Measurements from ENCODE around the gene HINT3.

Gene HINT3

GRCh38 chr6:125988280-125988679 lies 31.7 kb downstream of the HINT3 start:
- CTCF ChIA-PET = no interaction called here
- POLR2A ChIA-PET = no interaction called here

GRCh38 chr6:125989631-125990030 lies 33.1 kb downstream of the HINT3 start:
- peaks cover 0 to 22% (median 16%) of the 10 kb centered on the region in 4 experiments for H3K4me1 ChIP-seq (ENCODE audit: control extremely low read depth in 1 of 4, control insufficient read depth in 4 of 4, insufficient read depth in 4 of 4, low read length in 3 of 4)

More at GRCh38 chr6:125988280-125988679, 31.7 kb downstream of the HINT3 start:
- H3K4me1 ChIP-seq (ENCODE audit: control extremely low read depth in 1 of 4, control insufficient read depth in 4 of 4, insufficient read depth in 4 of 4, low read length in 3 of 4) = peaks cover 0 to 22% (median 16%) of the 10 kb centered on the region in 4 experiments
- no peak for DNase-seq
- H3K4me3 ChIP-seq (ENCODE audit: control insufficient read depth in 1 of 7, extremely low read depth in 1 of 7, insufficient read depth in 4 of 7, low read depth in 2 of 7, low read length in 6 of 7) = no peak overlapping the region
- H3K9me3 ChIP-seq (ENCODE audit: control extremely low read depth in 1 of 5, control insufficient read depth in 4 of 5, insufficient read depth in 2 of 5, low read depth in 1 of 5, low read length in 4 of 5) = no peaks in the 10 kb centered on the region
- H3K36me3 ChIP-seq (ENCODE audit: control insufficient read depth in 4 of 4, insufficient read depth in 4 of 4, low read length in 3 of 4) = no peaks in the 10 kb centered on the region
- no peaks in the 10 kb centered on the region for H3K27me3 ChIP-seq (replicated peaks in 2 of 5; ENCODE audit: control insufficient read depth in 4 of 5, insufficient read depth in 5 of 5, low read length in 4 of 5)
- H3K27ac ChIP-seq (ENCODE audit: insufficient read depth in 1 of 2, low read depth in 1 of 2, low read length in 2 of 2, poor library complexity in 1 of 2, severe bottlenecking in 2 of 2) = no peak overlapping the region

GRCh38 chr6:125991653-125992052 lies 35.1 kb downstream of the HINT3 start:
- peaks cover 0 to 13% (median 7%) of the 10 kb centered on the region in 4 experiments for H3K4me1 ChIP-seq (ENCODE audit: control extremely low read depth in 1 of 4, control insufficient read depth in 4 of 4, insufficient read depth in 4 of 4, low read length in 3 of 4)
- H3K9me3 ChIP-seq (ENCODE audit: control extremely low read depth in 1 of 5, control insufficient read depth in 4 of 5, insufficient read depth in 2 of 5, low read depth in 1 of 5, low read length in 4 of 5) = no peaks in the 10 kb centered on the region
- CTCF ChIA-PET = interaction anchor here (0.9 to 1.7 kb wide), 5 partner anchors 12 to 40 kb away, joined by 3 to 7 read pairs (median 3); no protein-coding TSS in a partner anchor
- no peaks in the 10 kb centered on the region for H3K27me3 ChIP-seq (replicated peaks in 2 of 5; ENCODE audit: control insufficient read depth in 4 of 5, insufficient read depth in 5 of 5, low read length in 4 of 5)
- no CpG with 5 or more reads among the region's 1 CpG for WGBS (ENCODE audit: insufficient coverage)
- no peak overlapping the region for H3K27ac ChIP-seq (ENCODE audit: insufficient read depth in 1 of 2, low read depth in 1 of 2, low read length in 2 of 2, poor library complexity in 1 of 2, severe bottlenecking in 2 of 2)
- no peaks in the 10 kb centered on the region for H3K36me3 ChIP-seq (ENCODE audit: control insufficient read depth in 4 of 4, insufficient read depth in 4 of 4, low read length in 3 of 4)
- POLR2A ChIA-PET = no interaction called here
- no peak overlapping the region for H3K4me3 ChIP-seq (ENCODE audit: control insufficient read depth in 1 of 7, extremely low read depth in 1 of 7, insufficient read depth in 4 of 7, low read depth in 2 of 7, low read length in 6 of 7)
- no peak for DNase-seq

More at GRCh38 chr6:125989631-125990030, 33.1 kb downstream of the HINT3 start:
- POLR2A ChIA-PET = no interaction called here
- H3K27ac ChIP-seq (ENCODE audit: insufficient read depth in 1 of 2, low read depth in 1 of 2, low read length in 2 of 2, poor library complexity in 1 of 2, severe bottlenecking in 2 of 2) = no peak overlapping the region
- no peak for DNase-seq
- WGBS (ENCODE audit: insufficient coverage) = 100% methylated on average over 3 of the region's 3 CpGs
- H3K9me3 ChIP-seq (ENCODE audit: control extremely low read depth in 1 of 5, control insufficient read depth in 4 of 5, insufficient read depth in 2 of 5, low read depth in 1 of 5, low read length in 4 of 5) = no peaks in the 10 kb centered on the region
- no peak overlapping the region for H3K4me3 ChIP-seq (ENCODE audit: control insufficient read depth in 1 of 7, extremely low read depth in 1 of 7, insufficient read depth in 4 of 7, low read depth in 2 of 7, low read length in 6 of 7)
- no peaks in the 10 kb centered on the region for H3K36me3 ChIP-seq (ENCODE audit: control insufficient read depth in 4 of 4, insufficient read depth in 4 of 4, low read length in 3 of 4)
- H3K27me3 ChIP-seq (replicated peaks in 2 of 5; ENCODE audit: control insufficient read depth in 4 of 5, insufficient read depth in 5 of 5, low read length in 4 of 5) = no peaks in the 10 kb centered on the region
- CTCF ChIA-PET = interaction anchor here (1.1 kb wide), 1 partner anchor 32 kb away, joined by 4 read pairs; no protein-coding TSS in a partner anchor

GRCh38 chr6:125994670-125995488 lies 38.3 kb downstream of the HINT3 start:
- ChIA-PET POLR2A (no interaction called here), CTCF (interaction anchor here (0.9 to 4.5 kb wide), 12 partner anchors 9 to 682 kb away, joined by 3 to 24 read pairs (median 5); partner anchors contain the start of genes HINT3 and TRMT11)
- no peak overlapping the region for H3K27ac ChIP-seq (ENCODE audit: insufficient read depth in 1 of 2, low read depth in 1 of 2, low read length in 2 of 2, poor library complexity in 1 of 2, severe bottlenecking in 2 of 2)
- H3K36me3 ChIP-seq (ENCODE audit: control insufficient read depth in 4 of 4, insufficient read depth in 4 of 4, low read length in 3 of 4) = peaks cover 0 to 20% (median 12%) of the 10 kb centered on the region in 4 experiments
- H3K4me3 ChIP-seq (ENCODE audit: control insufficient read depth in 1 of 7, extremely low read depth in 1 of 7, insufficient read depth in 4 of 7, low read depth in 2 of 7, low read length in 6 of 7) = no peak overlapping the region
- no peaks in the 10 kb centered on the region for H3K27me3 ChIP-seq (replicated peaks in 2 of 5; ENCODE audit: control insufficient read depth in 4 of 5, insufficient read depth in 5 of 5, low read length in 4 of 5)
- 95% methylated on average over 5 of the region's 5 CpGs for WGBS (ENCODE audit: insufficient coverage)
- H3K4me1 ChIP-seq (ENCODE audit: control extremely low read depth in 1 of 4, control insufficient read depth in 4 of 4, insufficient read depth in 4 of 4, low read length in 3 of 4) = no peaks in the 10 kb centered on the region
- DNase-seq = no peak
- H3K9me3 ChIP-seq (ENCODE audit: control extremely low read depth in 1 of 5, control insufficient read depth in 4 of 5, insufficient read depth in 2 of 5, low read depth in 1 of 5, low read length in 4 of 5) = no peaks in the 10 kb centered on the region

- DNase-seq = peak; percentile 50 to 78 (median 75)
- no CpG with 5 or more reads among the region's 8 CpGs for WGBS (ENCODE audit: insufficient coverage)
- Histone ChIP-seq H3K9me3 (ENCODE audit: control extremely low read depth in 1 of 5, control insufficient read depth in 4 of 5, insufficient read depth in 2 of 5, low read depth in 1 of 5, low read length in 4 of 5) (no peaks in the 10 kb centered on the region), H3K4me1 (ENCODE audit: control extremely low read depth in 1 of 4, control insufficient read depth in 4 of 4, insufficient read depth in 4 of 4, low read length in 3 of 4) (no peaks in the 10 kb centered on the region), H3K4me3 (ENCODE audit: control insufficient read depth in 1 of 7, extremely low read depth in 1 of 7, insufficient read depth in 4 of 7, low read depth in 2 of 7, low read length in 6 of 7) (peak overlapping the region in 2 of 7 experiments; percentile 15 to 65), H3K36me3 (ENCODE audit: control insufficient read depth in 4 of 4, insufficient read depth in 4 of 4, low read length in 3 of 4) (peaks cover 3 to 28% (median 19%) of the 10 kb centered on the region in 4 experiments), H3K27me3 (replicated peaks in 2 of 5; ENCODE audit: control insufficient read depth in 4 of 5, insufficient read depth in 5 of 5, low read length in 4 of 5) (no peaks in the 10 kb centered on the region), H3K27ac (ENCODE audit: insufficient read depth in 1 of 2, low read depth in 1 of 2, low read length in 2 of 2, poor library complexity in 1 of 2, severe bottlenecking in 2 of 2) (no peak overlapping the region)
- CTCF ChIA-PET = interaction anchor here (0.6 to 4.5 kb wide), 10 partner anchors 8 to 1099 kb away, joined by 3 to 24 read pairs (median 4); partner anchors contain the start of genes HINT3 and TRMT11
- POLR2A ChIA-PET = no interaction called here
These were observed 39.5 kb downstream of the HINT3 start for GRCh38 chr6:125995972-125996580.

GRCh38 chr6:126002755-126003679 lies 46.4 kb downstream of the HINT3 start:
- ChIA-PET CTCF (interaction anchor here (0.9 to 1.8 kb wide), 4 partner anchors 8 to 11 kb away, joined by 3 to 6 read pairs (median 4); no protein-coding TSS in a partner anchor), POLR2A (no interaction called here)
- Histone ChIP-seq H3K27me3 (replicated peaks in 2 of 5; ENCODE audit: control insufficient read depth in 4 of 5, insufficient read depth in 5 of 5, low read length in 4 of 5) (no peaks in the 10 kb centered on the region), H3K4me1 (ENCODE audit: control extremely low read depth in 1 of 4, control insufficient read depth in 4 of 4, insufficient read depth in 4 of 4, low read length in 3 of 4) (no peaks in the 10 kb centered on the region), H3K9me3 (ENCODE audit: control extremely low read depth in 1 of 5, control insufficient read depth in 4 of 5, insufficient read depth in 2 of 5, low read depth in 1 of 5, low read length in 4 of 5) (no peaks in the 10 kb centered on the region), H3K36me3 (ENCODE audit: control insufficient read depth in 4 of 4, insufficient read depth in 4 of 4, low read length in 3 of 4) (peaks cover 14 to 60% (median 31%) of the 10 kb centered on the region in 4 experiments), H3K27ac (ENCODE audit: insufficient read depth in 1 of 2, low read depth in 1 of 2, low read length in 2 of 2, poor library complexity in 1 of 2, severe bottlenecking in 2 of 2) (no peak overlapping the region), H3K4me3 (ENCODE audit: control insufficient read depth in 1 of 7, extremely low read depth in 1 of 7, insufficient read depth in 4 of 7, low read depth in 2 of 7, low read length in 6 of 7) (no peak overlapping the region)
- DNase-seq = no peak
- 100% methylated on average over 2 of the region's 8 CpGs for WGBS (ENCODE audit: insufficient coverage)

Measured in common myeloid progenitor, CD34-positive (primary cell).